ENCODE data around the gene MARK2. TPM values are rescaled to one million over a fixed set of nuclear protein-coding genes. Genes with fewer than 3 reads are reported as not detected.

MARK2 gene
- total and polyA plus RNA-seq, 8 donors = 8.8 to 128 (median 19.3) TPM

GRCh38 chr11:63837027-63837688 is 1.8 kb upstream of the MARK2 start:
- DNase-seq = peak; percentile 84 to 92
- Histone ChIP-seq H3K36me3 (peaks cover 0 to 1% (median 0%) of the 10 kb centered on the region in 4 donors), H3K27ac (peak overlapping the region; percentile 82 to 94 (median 89)), H3K9me3 (no peaks in the 10 kb centered on the region), H3K4me3 (no peak overlapping the region), H3K27me3 (no peaks in the 10 kb centered on the region), H3K4me1 (peaks cover 30 to 41% (median 37%) of the 10 kb centered on the region in 4 donors)
- intact Hi-C loops (cut with DNase I; ENCODE audit: low total_unique reads) = loop anchor here (5.0 kb wide), 1 partner anchor 105 kb away; no protein-coding TSS in a partner anchor
- 12 to 15% (median 14%) methylated on average over 5 of the region's 5 CpGs for WGBS, 5 donors
- TF ChIP-seq POLR2AphosphoS5 (IDR thresholded peaks at IDR 0.05) = peak in 2 of 3 donors; percentile 34 to 84
- TF ChIP-seq CTCF (IDR thresholded peaks at IDR 0.05) = peak in 6 of 7 experiments; percentile 22 to 98 (median 84)
- TF ChIP-seq EP300 (IDR thresholded peaks at IDR 0.05) = no peak
- TF ChIP-seq POLR2A (IDR thresholded peaks at IDR 0.05) = no peak

- peak overlapping the region; percentile 82 to 94 (median 89) for H3K27ac ChIP-seq
- peak overlapping the region in 3 of 4 donors; percentile 90 to 96 (median 93) for H3K4me3 ChIP-seq
- peak in 1 of 2 donors; percentile 46 for DNase-seq
- no peaks in the 10 kb centered on the region for H3K27me3 ChIP-seq
- H3K4me1 ChIP-seq = peaks cover 36 to 47% (median 42%) of the 10 kb centered on the region in 4 donors
- H3K9me3 ChIP-seq = no peaks in the 10 kb centered on the region
- intact Hi-C loops (cut with DNase I; ENCODE audit: low total_unique reads) = loop anchor here (5.0 kb wide), 1 partner anchor 105 kb away; no protein-coding TSS in a partner anchor
- no peak for TF ChIP-seq POLR2A (IDR thresholded peaks at IDR 0.05)
- no peak for TF ChIP-seq CTCF (IDR thresholded peaks at IDR 0.05)
- no peak for TF ChIP-seq EP300 (IDR thresholded peaks at IDR 0.05)
- no peak for TF ChIP-seq POLR2AphosphoS5 (IDR thresholded peaks at IDR 0.05)
- H3K36me3 ChIP-seq = peaks cover 0 to 7% (median 0%) of the 10 kb centered on the region in 4 donors
- 33 to 39% (median 36%) methylated on average over 5 of the region's 5 CpGs for WGBS, 5 donors
Observed at GRCh38 chr11:63837739-63838138, 1.2 kb upstream of the MARK2 start.

GRCh38 chr11:63838150-63838677 is 696 bp upstream of the MARK2 start:
- 10 to 34% (median 13%) methylated on average over 18 of the region's 18 CpGs for WGBS, 5 donors
- TF ChIP-seq POLR2AphosphoS5 (IDR thresholded peaks at IDR 0.05) = no peak
- no peak for TF ChIP-seq POLR2A (IDR thresholded peaks at IDR 0.05)
- TF ChIP-seq CTCF (IDR thresholded peaks at IDR 0.05) = no peak
- TF ChIP-seq EP300 (IDR thresholded peaks at IDR 0.05) = no peak
- no peaks in the 10 kb centered on the region for H3K27me3 ChIP-seq
- H3K4me3 ChIP-seq = peak overlapping the region; percentile 90 to 97 (median 94)
- peak in 1 of 2 donors; percentile 38 for DNase-seq
- H3K27ac ChIP-seq = peak overlapping the region; percentile 82 to 94 (median 89)
- peaks cover 41 to 52% (median 47%) of the 10 kb centered on the region in 4 donors for H3K4me1 ChIP-seq
- no peaks in the 10 kb centered on the region for H3K9me3 ChIP-seq
- intact Hi-C loops (cut with DNase I; ENCODE audit: low total_unique reads) = loop anchor here (5.0 kb wide), 1 partner anchor 104 kb away; no protein-coding TSS in a partner anchor
- peaks cover 0 to 12% (median 2%) of the 10 kb centered on the region in 4 donors for H3K36me3 ChIP-seq

GRCh38 chr11:63839508-63840355 is 822 bp downstream of the MARK2 start:
- no peak for TF ChIP-seq POLR2A (IDR thresholded peaks at IDR 0.05)
- no peak for TF ChIP-seq CTCF (IDR thresholded peaks at IDR 0.05)
- no peak for TF ChIP-seq EP300 (IDR thresholded peaks at IDR 0.05)
- TF ChIP-seq POLR2AphosphoS5 (IDR thresholded peaks at IDR 0.05) = no peak
- peaks cover 55 to 67% (median 62%) of the 10 kb centered on the region in 4 donors for H3K4me1 ChIP-seq

More at GRCh38 chr11:63839508-63840355, 822 bp downstream of the MARK2 start:
- 0 to 1% (median 1%) methylated on average over 31 to 40 of the region's 40 CpGs for WGBS, 5 donors
- no peaks in the 10 kb centered on the region for H3K27me3 ChIP-seq
- intact Hi-C loops (cut with DNase I; ENCODE audit: low total_unique reads) = loop anchor here (5.0 kb wide), 2 partner anchors 38 to 103 kb away; no protein-coding TSS in a partner anchor
- peaks cover 4 to 23% (median 13%) of the 10 kb centered on the region in 4 donors for H3K36me3 ChIP-seq
- DNase-seq = peak; percentile 54 to 64
- no peaks in the 10 kb centered on the region for H3K9me3 ChIP-seq
- H3K27ac ChIP-seq = peak overlapping the region; percentile 86 to 97 (median 91)
- H3K4me3 ChIP-seq = peak overlapping the region; percentile 90 to 97 (median 94)
